Activated naive CD4-positive, alpha-beta T cell treated with anti-CD3 and anti-CD28 coated beads, Interleukin-2, amount 50 U/mL, for 72 hours (primary cell): ENCODE measurements around the gene ZNF318. TPM values are rescaled to one million over a fixed set of nuclear protein-coding genes. Genes with fewer than 3 reads are reported as not detected.
"Not testable (repeated sequence)": the region's sequence is repeated elsewhere in the genome, so short reads cannot be mapped to it uniquely, and the experiment has no call there.

Experiments
- ATAC-seq, 2 donors: fragments of 150-1000 bp; cut with Tn5 transposase; 2 replicates each; pipeline ENCODE4 v1.10.0; 2021; ENCODE audit warnings: mild to moderate bottlenecking in 2 of 2, moderate library complexity in 2 of 2
- DNase-seq, 2 donors: peaks; one replicate each; pipeline ENCODE4 v3.0.0; 2021 to 2022; ENCODE audit warnings: low spot score in 2 of 2
- H3K27ac Mint-ChIP-seq, 2 donors: one replicate each; pipeline ENCODE4 v1.8.0; 2022; ENCODE audit warnings: mild to moderate bottlenecking in 2 of 2, mixed read lengths in 2 of 2
- H3K36me3 Mint-ChIP-seq, 2 donors: one replicate each; pipeline ENCODE4 v1.8.0; 2022; ENCODE audit warnings: mixed read lengths in 2 of 2
- H3K9me3 Mint-ChIP-seq, 2 donors: one replicate each; pipeline ENCODE4 v1.8.0; 2022; ENCODE audit warnings: mixed read lengths in 2 of 2
- total RNA-seq, 2 donors: library from RNA; stranded (reverse); gene quantifications; one replicate each; pipeline ENCODE4 v1.2.3, GENCODE V29; 2022

The ZNF318 gene
- total RNA-seq, 2 donors from 2014 or later = 10.8 to 12.2 TPM

GRCh38 chr6:43391440-43392031 is 22.1 kb upstream of the ZNF318 start:
- Mint-ChIP-seq H3K27ac (no peak overlapping the region), H3K9me3 (no peaks in the 10 kb centered on the region), H3K36me3 (no peaks in the 10 kb centered on the region)
- ATAC-seq = peak in 1 of 2 donors; percentile 82
- no peak for DNase-seq

- not testable (repeated sequence) for H3K36me3 Mint-ChIP-seq, DNase-seq, H3K27ac Mint-ChIP-seq, ATAC-seq, H3K9me3 Mint-ChIP-seq
Observed at GRCh38 chr6:43390753-43391439, 21.4 kb upstream of the ZNF318 start.

GRCh38 chr6:43389730-43390295 is 20.4 kb upstream of the ZNF318 start:
- Mint-ChIP-seq H3K9me3 (no peaks in the 10 kb centered on the region), H3K36me3 (no peaks in the 10 kb centered on the region), H3K27ac (no peak overlapping the region)
- ATAC-seq (no peak), DNase-seq (no peak)

GRCh38 chr6:43386492-43386891 is 17.0 kb upstream of the ZNF318 start:
- H3K9me3 Mint-ChIP-seq = peaks cover 0 to 4% of the 10 kb centered on the region in 2 donors
- DNase-seq (no peak), ATAC-seq (no peak)
- no peak overlapping the region for H3K27ac Mint-ChIP-seq
- H3K36me3 Mint-ChIP-seq = no peaks in the 10 kb centered on the region

- DNase-seq (no peak), ATAC-seq (peak; percentile 3 to 8)
- Mint-ChIP-seq H3K27ac (peak overlapping the region; percentile 25 to 82), H3K9me3 (peaks cover 0 to 4% of the 10 kb centered on the region in 2 donors), H3K36me3 (no peaks in the 10 kb centered on the region)
Observed at GRCh38 chr6:43383021-43383667, 13.7 kb upstream of the ZNF318 start.

- not testable (repeated sequence) for ATAC-seq, H3K9me3 Mint-ChIP-seq, H3K36me3 Mint-ChIP-seq, DNase-seq, H3K27ac Mint-ChIP-seq
Observed at GRCh38 chr6:43380858-43381257, 11.4 kb upstream of the ZNF318 start.

GRCh38 chr6:43378631-43379030 is 9.2 kb upstream of the ZNF318 start:
- no peak overlapping the region for H3K27ac Mint-ChIP-seq
- H3K36me3 Mint-ChIP-seq = no peaks in the 10 kb centered on the region
- DNase-seq = no peak
- H3K9me3 Mint-ChIP-seq = peaks cover 0 to 4% of the 10 kb centered on the region in 2 donors
- no peak for ATAC-seq

GRCh38 chr6:43377710-43378229 is 8.3 kb upstream of the ZNF318 start:
- H3K36me3 Mint-ChIP-seq = no peaks in the 10 kb centered on the region
- H3K27ac Mint-ChIP-seq = no peak overlapping the region
- DNase-seq = no peak
- H3K9me3 Mint-ChIP-seq = peaks cover 0 to 4% of the 10 kb centered on the region in 2 donors
- ATAC-seq = no peak

GRCh38 chr6:43376551-43376981 is 7.1 kb upstream of the ZNF318 start:
- DNase-seq (peak in 1 of 2 donors; percentile 75), ATAC-seq (peak; percentile 92 to 96)
- no peak overlapping the region for H3K27ac Mint-ChIP-seq
- H3K36me3 Mint-ChIP-seq = no peaks in the 10 kb centered on the region
- H3K9me3 Mint-ChIP-seq = peaks cover 0 to under 1% of the 10 kb centered on the region in 2 donors

GRCh38 chr6:43375693-43376092 is 6.2 kb upstream of the ZNF318 start:
- Mint-ChIP-seq H3K36me3 (no peaks in the 10 kb centered on the region), H3K27ac (no peak overlapping the region), H3K9me3 (no peaks in the 10 kb centered on the region)
- ATAC-seq = no peak
- no peak for DNase-seq

- ATAC-seq = no peak
- H3K9me3 Mint-ChIP-seq = no peaks in the 10 kb centered on the region
- DNase-seq = no peak
Observed at GRCh38 chr6:43373252-43373875, 3.9 kb upstream of the ZNF318 start.

GRCh38 chr6:43370003-43370580 is 645 bp upstream of the ZNF318 start:
- H3K36me3 Mint-ChIP-seq, DNase-seq, H3K9me3 Mint-ChIP-seq, ATAC-seq: not testable (repeated sequence)
- H3K27ac Mint-ChIP-seq = peak overlapping the region; percentile 92 to 93

More at GRCh38 chr6:43373252-43373875, 3.9 kb upstream of the ZNF318 start:
- Mint-ChIP-seq H3K27ac (no peak overlapping the region), H3K36me3 (no peaks in the 10 kb centered on the region)

GRCh38 chr6:43368259-43369160 is 937 bp downstream of the ZNF318 start:
- H3K36me3 Mint-ChIP-seq = no peaks in the 10 kb centered on the region
- H3K9me3 Mint-ChIP-seq = no peaks in the 10 kb centered on the region
- peak in 1 of 2 donors; percentile 5 for ATAC-seq
- no peak for DNase-seq
- H3K27ac Mint-ChIP-seq = peak overlapping the region; percentile 53 to 81

GRCh38 chr6:43367245-43367984 is 2.0 kb downstream of the ZNF318 start:
- H3K27ac Mint-ChIP-seq = no peak overlapping the region
- DNase-seq (no peak), ATAC-seq (no peak)
- H3K9me3 Mint-ChIP-seq = no peaks in the 10 kb centered on the region
- H3K36me3 Mint-ChIP-seq = no peaks in the 10 kb centered on the region

GRCh38 chr6:43361269-43361668 is 8.2 kb downstream of the ZNF318 start:
- Mint-ChIP-seq H3K9me3 (no peaks in the 10 kb centered on the region), H3K27ac (no peak overlapping the region), H3K36me3 (peaks cover 6% of the 10 kb centered on the region in 2 donors)
- DNase-seq = no peak
- no peak for ATAC-seq
